Melanocyte of skin (primary cell): ENCODE data around the gene KCTD11. TPM values are rescaled to one million over a fixed set of nuclear protein-coding genes. Genes with fewer than 3 reads are reported as not detected.

Source experiments
- small RNA-seq, 2 donors: library from RNA; depleted of rRNA; stranded (forward); fragments of <200 nt; gene quantifications; one replicate each; pipeline ENCODE3, GENCODE V24; 2012
- total RNA-seq, 2 donors: library from RNA; depleted of rRNA; stranded (reverse); fragments of >200 nt; gene quantifications; 2 replicates each; pipeline ENCODE4 v1.2.3, GENCODE V29; 2012

The KCTD11 gene
- total RNA-seq: 1 to 10 TPM; 1.3 to 3.4 TPM

DNA sequence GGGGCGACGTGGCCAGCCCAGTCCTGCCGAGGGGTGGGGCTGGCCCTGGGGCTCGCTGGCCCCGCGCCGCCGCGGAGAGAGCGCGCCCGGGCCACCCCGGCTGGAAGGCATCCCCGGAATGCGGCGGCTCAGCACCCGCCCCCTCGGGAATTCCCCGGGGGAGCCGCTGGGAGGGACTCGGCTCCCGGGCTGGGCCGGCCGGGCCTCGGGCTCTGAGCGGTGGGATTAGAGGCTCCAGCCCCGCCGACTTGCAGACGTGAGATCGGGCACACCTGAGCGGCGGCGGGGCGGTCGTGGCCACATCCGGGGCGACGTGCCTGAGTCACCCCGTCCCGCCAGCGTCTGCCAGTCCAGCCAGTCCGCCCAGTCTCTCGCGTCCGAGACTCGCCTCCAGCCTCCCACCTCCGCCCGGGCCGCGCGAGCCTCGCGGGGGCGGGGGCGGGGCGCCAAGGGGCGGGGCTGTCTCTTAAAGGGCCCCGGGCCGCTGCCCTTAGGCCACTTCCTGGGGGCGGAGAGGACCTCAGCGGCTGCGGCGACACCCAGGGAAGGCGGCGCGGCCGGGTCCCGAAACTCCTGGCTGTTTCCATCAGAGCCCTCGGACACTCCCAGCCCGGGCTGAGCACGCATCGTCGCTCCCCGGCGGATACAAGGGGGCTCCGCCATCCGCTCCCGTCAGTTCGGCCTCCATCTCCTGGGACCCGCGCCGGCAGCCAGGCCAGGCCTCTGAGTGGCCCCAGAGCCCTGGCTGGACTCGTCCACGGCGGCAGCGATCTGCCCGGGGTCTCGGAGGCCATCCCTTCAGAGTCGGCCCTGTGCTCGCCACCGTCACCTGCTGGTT, at the start of gene KCTD11:
Gene KCTD11, plus strand, starts transcription at position 498 of the 838 bp plus-strand sequence.

DNA sequence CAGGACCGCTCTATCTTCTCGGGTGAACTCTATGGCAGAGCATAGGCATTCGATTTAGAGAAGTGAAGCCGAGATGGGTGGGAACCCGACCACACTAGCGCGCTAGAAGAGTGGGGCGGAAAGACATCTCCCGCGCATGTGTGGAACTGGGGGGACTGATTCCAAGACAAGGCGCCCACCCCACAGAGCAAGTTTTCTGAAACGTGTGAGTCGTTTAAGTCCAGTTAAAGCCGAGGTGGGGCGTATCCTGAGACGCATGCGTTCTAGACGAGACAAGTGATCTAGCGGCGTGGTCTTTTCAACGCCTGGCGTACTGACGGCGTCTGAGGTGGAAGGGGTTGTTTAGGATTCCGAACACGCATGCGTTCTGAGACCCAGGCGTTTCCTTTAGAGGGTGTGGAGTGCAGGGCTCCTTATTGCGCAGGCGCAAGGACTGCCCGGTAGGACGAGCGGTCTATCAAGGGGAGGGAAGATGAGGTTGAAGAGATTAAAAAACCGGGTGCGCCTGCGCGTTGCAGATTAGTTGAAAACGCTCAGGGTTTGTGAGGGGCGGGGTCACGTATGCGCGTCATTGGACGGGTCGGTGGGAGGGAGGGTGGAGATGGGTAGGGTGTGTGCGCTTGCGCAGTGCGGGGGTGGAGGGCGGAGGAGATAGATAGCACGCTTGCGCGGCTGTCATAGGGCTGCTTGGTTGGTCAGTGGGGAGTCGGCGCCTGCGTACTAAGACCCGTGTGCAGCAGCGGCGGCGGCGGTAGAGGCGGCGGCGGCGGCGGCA, 44.9 kb upstream of the KCTD11 start, which contains the start of gene EIF5A:
Gene EIF5A, plus strand, starts transcription at position 718 of the 775 bp plus-strand sequence. CDS start 2,008 bp downstream, outside the sequence.

DNA sequence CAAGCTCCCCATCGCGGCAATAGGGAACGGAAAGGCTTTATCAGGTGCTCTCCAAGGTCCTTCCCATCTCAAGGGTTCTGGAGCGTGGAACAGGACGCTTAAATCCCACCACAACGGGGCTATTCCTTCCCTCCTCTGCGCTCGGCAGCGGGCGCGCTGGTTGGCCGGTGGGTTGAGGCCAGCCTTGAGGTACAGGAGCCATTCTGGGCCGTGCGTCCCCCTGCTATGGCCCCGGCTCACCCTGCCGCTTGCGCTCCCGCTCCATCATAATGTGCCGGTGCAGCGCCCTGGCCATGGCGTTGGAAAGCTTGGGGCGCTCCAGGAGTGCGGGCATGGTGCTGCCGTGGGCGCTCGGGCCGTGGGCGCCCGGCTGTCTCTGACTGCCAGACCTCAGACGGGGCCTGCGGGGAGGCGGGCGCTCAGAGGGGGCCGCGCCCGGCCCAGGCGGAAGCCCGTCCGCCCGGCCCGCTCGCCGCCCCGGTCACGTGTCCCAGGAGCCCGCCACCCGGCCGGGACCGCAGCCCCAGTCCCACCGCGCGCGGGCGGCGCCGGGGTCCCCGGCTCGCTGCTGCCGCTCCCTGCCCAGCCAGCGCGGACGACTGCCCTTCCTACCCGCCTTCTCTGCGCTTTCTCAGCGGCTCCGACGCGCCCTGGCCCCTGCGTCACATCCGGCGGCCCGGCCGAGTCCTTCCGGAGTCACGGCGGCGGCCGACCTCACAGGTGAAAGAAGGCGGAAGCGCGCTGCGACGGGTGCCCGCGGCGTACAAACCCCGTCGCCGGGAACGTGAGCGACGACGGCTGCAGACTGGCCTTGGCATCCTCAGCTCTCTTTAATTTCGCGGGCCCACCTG, 37.0 kb upstream of the KCTD11 start, which contains the start of gene GPS2:
Gene GPS2, minus strand, starts transcription at position 642 of the 851 bp plus-strand sequence. Its CDS starts 308 bp downstream, at position 334.

DNA sequence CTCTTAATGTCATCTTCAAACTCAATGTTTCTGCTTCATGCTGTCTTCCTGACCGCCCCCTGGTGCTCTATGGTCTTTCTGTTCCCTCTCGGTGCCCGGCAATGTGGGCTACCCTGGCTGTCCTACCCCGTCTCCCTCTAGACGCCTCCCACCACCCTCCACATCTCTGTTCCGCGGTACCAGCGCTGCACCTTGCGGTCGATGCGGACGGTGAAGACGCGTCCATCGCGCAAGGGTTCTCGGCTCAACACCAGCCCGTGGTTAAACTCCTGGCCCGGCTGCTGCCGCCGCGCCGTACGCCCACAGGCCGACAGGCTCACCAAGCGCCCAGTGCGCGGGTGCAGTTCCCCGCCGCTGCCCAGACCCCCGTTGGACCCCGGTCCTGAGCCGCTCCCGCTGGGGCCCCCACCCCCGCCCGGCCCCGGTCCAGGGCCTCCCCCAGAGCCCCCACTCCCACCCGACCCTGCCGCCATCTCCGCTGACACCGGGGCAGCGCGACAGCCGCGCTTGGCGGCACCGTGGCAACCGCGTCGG, 23.1 kb upstream of the KCTD11 start, which contains the start of gene NEURL4:
Gene NEURL4, minus strand, starts transcription at position 496 of the 534 bp plus-strand sequence. Its CDS starts 23 bp downstream, at position 473.

DNA sequence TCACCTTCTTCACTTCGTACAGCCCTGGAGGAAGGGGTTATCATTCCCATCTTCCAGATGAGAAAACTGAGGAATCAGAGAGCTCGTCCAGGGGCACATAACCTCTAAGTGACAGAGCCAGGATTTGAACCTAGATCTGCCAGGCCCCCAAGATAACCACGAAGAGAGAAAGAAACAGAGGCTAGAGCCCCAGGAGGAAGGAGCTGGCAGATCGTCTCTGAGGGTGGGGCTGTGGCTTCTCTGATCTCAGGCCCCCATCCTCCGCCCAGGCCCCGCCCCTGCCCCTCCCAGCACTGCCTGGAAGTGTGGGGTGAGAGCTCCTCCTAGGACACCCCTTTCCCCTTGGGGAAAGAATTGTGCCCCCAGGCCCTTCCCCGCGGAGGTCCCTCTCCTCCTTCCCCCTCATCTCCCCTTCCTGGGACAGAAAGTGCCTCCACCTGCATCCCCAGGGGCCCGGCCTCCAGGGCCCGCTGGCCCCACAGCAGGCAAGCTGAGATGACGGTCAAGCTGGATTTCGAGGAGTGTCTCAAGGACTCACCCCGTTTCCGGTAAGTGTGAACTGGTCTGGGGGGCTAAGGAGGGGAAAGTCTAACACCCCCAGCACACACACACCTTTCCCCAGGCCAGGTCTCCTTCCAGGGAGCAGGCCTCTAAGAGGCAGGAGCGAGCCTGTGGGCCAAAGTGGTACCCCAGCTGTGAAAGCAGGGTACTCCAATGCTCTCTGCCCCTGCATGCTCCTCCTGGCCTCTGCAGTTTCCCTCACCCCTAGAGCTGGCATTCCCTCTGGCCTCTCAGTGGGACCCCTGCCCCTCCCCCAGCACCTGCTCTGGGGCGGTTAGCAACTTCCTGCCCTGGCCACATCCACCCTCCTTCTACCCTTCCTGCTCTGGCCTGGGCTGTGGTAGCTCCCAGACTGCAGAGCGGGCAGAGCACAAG, 15.5 kb upstream of the KCTD11 start, which contains the start of gene ACAP1:
Gene ACAP1, plus strand, starts transcription at position 290 of the 936 bp plus-strand sequence. Its CDS starts 206 bp downstream, at position 496.

DNA sequence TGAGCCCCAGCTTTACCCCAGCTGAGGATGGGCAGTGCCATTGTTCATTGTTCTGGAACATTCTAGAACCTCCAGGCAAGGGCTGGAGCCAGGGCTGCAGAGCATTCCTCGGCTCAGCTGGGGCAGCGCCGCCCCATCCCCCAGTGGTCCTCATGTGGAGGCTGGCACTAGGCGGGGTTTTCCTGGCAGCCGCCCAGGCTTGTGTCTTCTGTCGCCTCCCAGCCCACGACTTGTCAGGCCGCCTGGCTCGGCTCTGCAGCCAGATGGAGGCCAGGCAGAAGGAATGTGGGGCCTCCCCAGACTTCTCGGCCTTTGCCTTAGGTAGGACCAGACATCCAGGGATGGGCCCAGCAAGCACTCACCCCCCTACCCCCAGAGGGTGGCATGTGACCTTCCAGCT, 3.1 kb downstream of the KCTD11 start, which contains the start of gene TMEM95:
Gene TMEM95, plus strand, starts transcription at position 104 of the 400 bp plus-strand sequence. Its CDS starts 49 bp downstream, at position 153.

DNA sequence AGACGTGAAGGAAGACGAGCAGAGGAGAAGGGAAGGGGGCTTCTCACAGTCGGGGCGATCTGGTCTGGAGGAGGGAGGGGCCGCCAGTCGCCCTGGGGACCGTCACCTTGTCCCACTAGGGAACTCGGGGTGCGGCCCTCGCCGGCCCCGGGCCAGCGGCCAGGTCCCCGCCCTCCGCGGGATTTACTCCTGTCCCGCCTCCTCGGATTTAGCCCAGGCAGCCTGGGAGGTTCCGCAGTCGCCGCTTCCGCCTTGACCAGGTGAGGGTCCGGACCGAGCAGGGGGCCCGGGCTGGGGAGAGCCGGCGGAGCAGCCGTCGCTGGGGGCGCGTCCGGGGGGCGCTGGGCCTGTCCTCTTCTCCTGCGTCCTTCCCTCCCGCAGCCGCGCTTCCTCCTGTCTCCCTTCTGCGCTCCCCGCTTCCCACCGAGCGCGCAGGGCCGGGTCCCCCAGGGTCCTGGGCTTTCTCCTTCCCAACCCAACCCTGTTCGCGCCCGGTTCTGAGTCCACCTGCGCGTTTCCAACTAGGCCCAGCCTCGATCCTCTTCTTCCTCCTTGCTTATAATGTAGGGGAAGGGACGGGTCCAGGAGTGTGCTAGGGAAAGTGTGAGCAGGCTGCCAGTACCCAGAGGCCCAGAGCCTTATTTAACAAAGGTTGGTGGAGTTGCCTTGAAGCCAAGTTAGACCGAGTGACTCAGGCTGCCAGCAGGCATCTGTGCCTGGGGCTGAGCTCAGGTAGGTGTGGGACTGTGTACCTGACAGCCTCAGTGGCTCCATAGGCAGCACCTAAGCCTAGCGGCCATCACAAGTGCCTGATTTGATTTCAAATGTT, 29.1 kb downstream of the KCTD11 start, which contains the start of gene TNK1:
Gene TNK1, plus strand, starts transcription at position 235 of the 829 bp plus-strand sequence. CDS start 1,838 bp downstream, outside the sequence.

DNA sequence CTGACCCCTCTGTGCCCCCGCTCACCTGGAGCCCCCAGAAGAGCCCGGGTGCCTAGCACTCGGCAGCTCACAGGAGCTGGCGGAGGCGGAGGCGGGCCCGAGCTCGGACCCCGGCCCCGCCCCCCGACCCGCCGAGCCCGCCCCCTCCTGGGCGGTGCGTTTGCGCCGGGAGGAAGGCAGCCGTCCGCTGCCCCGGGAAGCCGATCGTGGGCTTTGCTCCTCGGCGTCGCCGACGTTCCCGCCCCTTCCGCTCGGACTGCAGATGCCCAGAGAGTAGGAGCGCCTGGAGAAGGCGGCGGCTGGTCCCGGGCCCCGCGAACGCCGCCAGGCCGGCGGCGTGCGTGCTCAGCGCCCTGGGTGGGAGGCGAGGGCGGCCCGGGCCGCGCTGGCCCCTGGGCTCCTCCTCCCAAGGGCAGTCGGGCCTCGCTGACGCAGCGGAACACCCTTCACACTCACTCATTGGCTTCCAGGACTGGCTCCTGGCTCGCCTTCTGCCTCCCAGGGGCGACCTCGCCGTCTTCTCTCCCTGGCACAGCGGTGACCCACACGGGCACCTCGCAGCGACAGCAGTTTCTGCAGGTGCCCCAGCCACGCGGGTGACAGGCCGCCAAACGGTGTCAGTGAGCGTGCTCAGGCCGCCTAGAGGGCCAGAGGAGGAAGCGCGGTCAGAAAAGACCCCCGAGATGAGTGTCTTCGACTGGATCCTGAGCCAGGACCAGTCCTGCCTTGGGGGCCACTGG, 42.7 kb downstream of the KCTD11 start, which contains the start of gene PLSCR3:
Gene PLSCR3, minus strand, starts transcription at position 74 of the 740 bp plus-strand sequence. CDS start 415 bp downstream, outside the sequence.

DNA sequence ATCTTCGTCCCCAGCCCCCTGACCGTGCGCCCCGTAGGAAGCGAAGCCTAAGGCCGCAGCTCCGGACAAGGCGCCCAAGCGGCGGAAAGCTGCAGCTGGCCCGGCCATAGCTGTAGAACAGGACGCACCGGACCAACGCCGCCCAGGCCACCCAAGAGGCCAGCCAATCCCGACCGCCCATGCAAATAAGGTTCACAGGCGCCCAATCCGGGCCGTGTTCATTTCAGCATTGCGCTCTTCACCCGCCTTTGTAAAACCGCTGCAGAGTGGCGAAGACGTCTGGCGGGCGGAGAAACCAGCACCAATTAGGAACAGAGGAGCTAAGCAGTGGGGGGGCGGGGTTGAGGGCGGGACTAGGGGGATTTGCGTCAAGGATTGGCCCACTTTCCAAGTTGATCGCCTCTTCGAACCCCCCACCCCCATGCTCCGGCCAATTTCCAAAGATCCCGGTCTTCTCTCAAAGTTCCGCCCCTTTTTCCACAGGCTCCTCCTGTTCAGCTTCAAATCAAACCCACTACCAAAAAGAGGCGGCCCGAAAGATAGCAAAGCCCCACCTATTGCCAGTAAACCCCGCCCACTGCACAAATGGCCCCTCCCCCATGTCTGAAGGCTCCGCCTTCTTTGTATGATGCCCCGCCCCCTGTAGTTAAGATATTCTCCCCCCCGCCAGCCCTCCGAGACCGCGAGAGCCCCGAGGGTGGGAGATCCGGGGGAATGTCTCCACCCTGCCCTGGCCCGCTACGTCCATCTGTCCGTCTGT, 52.2 kb downstream of the KCTD11 start, which contains the start of gene TMEM256:
Gene TMEM256, minus strand, starts transcription at position 121 of the 760 bp plus-strand sequence. Its CDS starts 13 bp downstream, at position 108.

Small RNAs within 50 kb of the gene (small RNA-seq; reads per million reads assigned to genes)
- gene AC026954.2: 0 reads per million in 2 donors

Other genes with a start within 250 kb of the KCTD11 start
- not detected for gene ASGR2, start 237.3 kb upstream of the KCTD11 start, total RNA-seq
- under 1 TPM; 0.33 to 0.34 TPM for gene ASGR1, start 172.8 kb upstream of the KCTD11 start, total RNA-seq
- gene DLG4, start 132.3 kb upstream of the KCTD11 start, total RNA-seq: 1 to 10 TPM; 6.2 to 9.7 TPM
- 100 to 1,000 TPM in 1 of 2 donors, 10 to 100 TPM in 1; 86.6 to 149 TPM for gene ACADVL, start 132.2 kb upstream of the KCTD11 start, total RNA-seq
- gene DVL2, start 117.6 kb upstream of the KCTD11 start, total RNA-seq: 100 to 1,000 TPM in 1 of 2 donors, 10 to 100 TPM in 1; 98.6 to 107 TPM
- 10 to 100 TPM; 65.7 to 80.9 TPM for gene PHF23, start 112.7 kb upstream of the KCTD11 start, total RNA-seq
- gene GABARAP, start 109.7 kb upstream of the KCTD11 start, total RNA-seq: 100 to 1,000 TPM; 165 to 225 TPM
- gene CTDNEP1, start 100.4 kb upstream of the KCTD11 start, total RNA-seq: 10 to 100 TPM; 18.6 to 30.3 TPM
- 10 to 100 TPM; 33.7 to 47.3 TPM for gene ELP5, start 99.9 kb upstream of the KCTD11 start, total RNA-seq
- gene CLDN7, start 89.7 kb upstream of the KCTD11 start, total RNA-seq: under 1 TPM; 0.69 to 1.00 TPM
- gene SLC2A4, start 70.4 kb upstream of the KCTD11 start, total RNA-seq: under 1 TPM; under 0.01 to 0.34 TPM
- under 1 TPM in 1 of 2 donors, not detected in 1; 0.67 TPM for gene YBX2, start 57.5 kb upstream of the KCTD11 start, total RNA-seq
- gene EIF5A, start 44.5 kb upstream of the KCTD11 start, total RNA-seq: 100 to 1,000 TPM; 830 to 988 TPM
- gene GPS2, start 36.8 kb upstream of the KCTD11 start, total RNA-seq: 10 to 100 TPM; 74.7 to 87.2 TPM
- 10 to 100 TPM; 14.8 to 16.7 TPM for gene NEURL4, start 22.8 kb upstream of the KCTD11 start, total RNA-seq
- under 1 TPM in 1 of 2 donors, not detected in 1; 0.67 TPM for gene ACAP1, start 15.6 kb upstream of the KCTD11 start, total RNA-seq
- not detected for gene TMEM95, start 3.0 kb downstream of the KCTD11 start, total RNA-seq
- gene TNK1, start 28.9 kb downstream of the KCTD11 start, total RNA-seq: under 1 TPM; 0.69 to 1.00 TPM
- gene PLSCR3, start 42.4 kb downstream of the KCTD11 start, total RNA-seq: 10 to 100 TPM in 1 of 2 donors, 1 to 10 TPM in 1; 9.6 to 12.0 TPM
- 100 to 1,000 TPM in 1 of 2 donors, 10 to 100 TPM in 1; 73.0 to 107 TPM for gene TMEM256, start 51.9 kb downstream of the KCTD11 start, total RNA-seq
- 1 to 10 TPM; 4.0 to 4.1 TPM for gene NLGN2, start 55.7 kb downstream of the KCTD11 start, total RNA-seq
- not detected for gene SPEM1, start 68.2 kb downstream of the KCTD11 start, total RNA-seq
- not detected for gene SPEM2, start 73.5 kb downstream of the KCTD11 start, total RNA-seq
- gene SPEM3, start 76.7 kb downstream of the KCTD11 start, total RNA-seq: not detected
- gene TMEM102, start 83.3 kb downstream of the KCTD11 start, total RNA-seq: 1 to 10 TPM; 7.3 to 7.9 TPM
- gene FGF11, start 87.3 kb downstream of the KCTD11 start, total RNA-seq: under 1 TPM; under 0.01 to 0.33 TPM
- gene CHRNB1, start 92.9 kb downstream of the KCTD11 start, total RNA-seq: 1 to 10 TPM; 5.5 to 5.7 TPM
- 10 to 100 TPM; 16.3 to 23.1 TPM for gene ZBTB4, start 127.5 kb downstream of the KCTD11 start, total RNA-seq
- not detected for gene SLC35G6, start 129.3 kb downstream of the KCTD11 start, total RNA-seq
- 10 to 100 TPM; 95.3 to 96.9 TPM for gene POLR2A, start 132.2 kb downstream of the KCTD11 start, total RNA-seq
- gene TNFSF12, start 196.9 kb downstream of the KCTD11 start, total RNA-seq: 10 to 100 TPM; 14.8 to 19.3 TPM
- 1 to 10 TPM; 2.4 to 2.7 TPM for gene TNFSF13, start 206.6 kb downstream of the KCTD11 start, total RNA-seq
- 100 to 1,000 TPM in 1 of 2 donors, 10 to 100 TPM in 1; 67.4 to 114 TPM for gene SENP3, start 209.8 kb downstream of the KCTD11 start, total RNA-seq
- 10 to 100 TPM; 18.3 to 20.0 TPM for gene CD68, start 227.5 kb downstream of the KCTD11 start, total RNA-seq
- gene MPDU1, start 231.7 kb downstream of the KCTD11 start, total RNA-seq: 100 to 1,000 TPM; 181 to 189 TPM
- gene SOX15, start 237.9 kb downstream of the KCTD11 start, total RNA-seq: under 1 TPM in 1 of 2 donors, not detected in 1; 0.33 TPM